GM18873 (cell line): ENCODE measurements around the gene CACNA1A.
"Not testable (repeated sequence)": the region's sequence is repeated elsewhere in the genome, so short reads cannot be mapped to it uniquely, and the experiment has no call there.

Source experiments
- ATAC-seq: cut with Tn5 transposase; IDR thresholded peaks from one replicate; pipeline ENCODE4 v1.9.1; 2021; ENCODE audit warnings: mild to moderate bottlenecking, moderate library complexity, moderate number of reproducible peaks; ENCODE audit not compliant: unreplicated experiment, low FRiP score

CACNA1A gene

GRCh38 chr19:13506471-13506820, at the start of gene CACNA1A:
Gene CACNA1A (minus strand): TSS chr19:13506479. CDS start chr19:13506224, 255 bp downstream.
- no peak for ATAC-seq

DNA sequence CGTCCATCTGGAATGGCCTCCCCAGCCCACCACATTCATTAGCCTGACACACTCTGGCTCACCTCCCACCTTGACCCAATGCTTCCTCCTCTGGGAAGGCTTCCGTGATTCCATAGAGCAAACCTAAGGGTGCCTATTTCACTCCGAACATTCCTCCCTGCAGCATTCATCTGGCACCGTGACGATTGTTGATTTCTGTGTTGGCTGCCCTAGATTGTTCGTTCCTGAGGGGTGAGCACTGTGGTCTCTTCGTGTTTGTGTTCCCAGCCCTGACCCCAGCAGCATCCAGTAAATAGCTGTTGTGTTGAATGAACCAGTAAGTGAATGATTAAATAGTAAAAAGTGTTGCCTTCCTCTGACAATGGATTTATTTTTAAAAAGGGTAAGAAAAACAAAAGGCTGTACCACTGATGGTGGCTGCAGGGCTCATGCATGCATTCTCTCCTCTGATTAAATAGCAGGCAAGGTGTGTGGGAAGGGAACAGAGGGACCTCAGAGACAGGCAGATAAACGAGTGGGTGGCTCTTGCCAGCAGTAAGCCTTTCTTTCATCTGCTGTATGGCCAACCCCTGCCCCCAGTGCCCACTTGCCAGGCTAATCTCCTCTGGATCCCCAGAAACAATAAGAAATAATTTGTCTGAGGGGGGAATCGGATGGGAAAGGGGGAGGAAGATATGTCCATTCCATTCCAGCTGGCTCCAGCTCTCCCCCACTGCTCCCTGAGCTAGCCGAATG, 48.4 kb upstream of the CACNA1A start:
- no peak for ATAC-seq

- no peak for ATAC-seq
Measured at GRCh38 chr19:13553880-13554400, 47.7 kb upstream of the CACNA1A start.

- ATAC-seq: no peak
Measured at GRCh38 chr19:13548131-13548530, 41.9 kb upstream of the CACNA1A start.

DNA sequence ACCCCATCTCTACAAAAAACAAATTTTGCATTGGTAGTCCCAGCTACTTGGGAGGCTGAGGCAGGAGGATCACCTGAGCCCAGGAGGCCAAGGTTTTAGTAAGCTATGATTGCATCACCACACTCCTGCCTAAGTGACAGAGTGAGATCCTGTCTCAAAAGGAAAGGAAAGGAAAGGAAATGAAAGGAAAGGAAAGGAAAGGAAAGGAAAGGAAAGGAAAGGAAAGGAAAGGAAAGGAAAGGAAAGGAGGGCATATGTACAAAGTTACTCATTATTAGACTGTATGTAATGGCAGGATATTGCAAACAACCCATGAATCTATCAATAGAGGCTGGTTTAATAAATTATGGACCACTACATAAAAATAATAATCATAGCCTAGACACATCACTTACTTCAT, 40.8 kb upstream of the CACNA1A start:
- ATAC-seq: no peak

DNA sequence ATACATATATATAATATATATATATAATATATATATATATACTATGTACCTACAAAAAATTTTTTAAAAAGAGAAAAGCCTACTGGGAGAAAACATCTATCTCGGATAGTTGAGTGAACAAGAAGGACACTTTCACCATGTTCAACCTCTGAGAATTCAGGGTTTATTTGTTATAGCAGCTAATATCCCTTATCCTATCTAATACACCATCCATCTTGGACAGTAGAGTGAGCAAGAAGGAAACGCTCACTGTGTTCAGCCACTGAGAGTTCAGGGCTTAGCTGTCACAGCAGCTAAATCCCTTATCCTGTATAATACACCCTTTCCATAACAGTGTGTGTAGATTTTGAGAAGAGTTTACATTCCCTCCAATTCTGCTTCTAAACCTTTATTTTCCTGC, 38.1 kb upstream of the CACNA1A start:
- no peak for ATAC-seq

DNA sequence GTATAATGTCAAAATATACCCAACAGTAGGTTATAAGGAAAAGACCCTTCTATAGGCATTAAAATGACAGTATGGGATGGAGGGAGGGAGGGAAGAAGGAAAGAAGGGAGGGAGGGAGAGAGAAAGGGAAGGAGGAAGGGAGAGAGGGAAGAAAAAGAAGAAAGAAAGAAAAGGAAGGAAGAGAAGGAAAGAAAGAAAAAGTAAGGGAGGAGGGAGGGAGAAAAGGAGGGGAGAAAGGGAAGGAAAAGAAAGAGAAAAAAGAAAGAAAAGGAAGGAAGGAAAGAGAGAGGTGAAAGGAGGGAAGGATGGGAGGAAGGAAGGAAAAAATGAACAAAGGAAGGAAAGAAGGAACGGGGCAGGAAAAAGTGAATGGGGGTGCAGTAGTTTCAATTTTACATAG, 35.3 kb upstream of the CACNA1A start:
- no peak for ATAC-seq

GRCh38 chr19:13539332-13539731, 33.1 kb upstream of the CACNA1A start:
- ATAC-seq: no peak

DNA sequence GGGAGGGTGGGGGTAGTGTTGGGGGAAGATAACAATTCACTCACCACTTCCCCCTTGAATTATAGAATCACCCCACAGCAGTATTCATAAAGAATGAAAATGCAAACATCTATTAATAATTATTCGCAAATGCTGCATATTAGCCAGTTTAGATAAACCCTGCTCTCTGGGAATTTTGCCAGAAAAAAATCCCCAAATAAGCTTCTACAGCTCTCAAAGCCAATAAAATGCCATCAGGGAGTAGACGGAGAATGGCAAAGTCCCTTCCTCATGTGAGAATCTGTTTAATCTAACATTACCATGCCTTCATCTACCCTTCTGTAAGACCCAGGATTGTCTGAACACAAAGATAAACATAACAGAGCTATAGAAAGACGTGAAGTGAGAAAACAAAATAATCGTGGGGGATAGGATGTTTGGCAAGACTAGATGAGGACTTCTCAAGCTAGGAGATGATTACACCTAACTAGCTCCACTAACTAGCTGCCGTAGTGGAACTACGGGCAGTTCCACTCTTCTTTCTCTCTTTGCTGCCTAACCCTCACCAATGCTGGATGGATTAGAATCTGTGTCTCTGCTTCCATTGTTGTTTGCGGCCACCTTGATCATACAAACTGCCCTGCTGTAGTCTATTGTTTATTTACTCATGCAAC, 32.4 kb upstream of the CACNA1A start:
- ATAC-seq: no peak

- ATAC-seq: no peak
Measured at GRCh38 chr19:13537454-13537853, 31.2 kb upstream of the CACNA1A start.

GRCh38 chr19:13530720-13531119, 24.4 kb upstream of the CACNA1A start:
- ATAC-seq: no peak

- not testable (repeated sequence) for ATAC-seq
Measured at GRCh38 chr19:13529721-13530120, 23.4 kb upstream of the CACNA1A start.

DNA sequence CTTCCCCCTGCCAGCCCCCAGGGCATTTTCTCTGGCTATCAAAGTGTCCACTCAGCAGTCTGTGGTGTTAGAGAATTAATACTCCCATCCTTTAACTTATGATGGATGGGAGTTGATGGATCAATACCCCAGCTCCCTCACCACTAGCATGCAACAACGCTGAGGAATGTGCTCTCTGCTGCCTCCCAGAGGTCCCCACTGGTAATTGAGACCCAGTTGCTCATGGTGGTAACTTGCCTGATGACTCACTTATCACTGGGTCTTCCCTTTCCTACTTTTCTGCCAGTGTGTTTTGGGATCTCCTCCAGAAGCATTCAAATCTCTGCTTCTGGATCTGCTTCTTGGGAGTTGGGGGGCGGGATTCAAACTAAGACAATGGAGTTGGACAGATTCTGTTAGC, 20.3 kb upstream of the CACNA1A start:
- ATAC-seq: no peak

- no peak for ATAC-seq
Measured at GRCh38 chr19:13521066-13521465, 14.8 kb upstream of the CACNA1A start.

GRCh38 chr19:13511947-13512346, 5.7 kb upstream of the CACNA1A start:
- ATAC-seq: no peak

GRCh38 chr19:13507053-13507611, 853 bp upstream of the CACNA1A start:
- no peak for ATAC-seq

- no peak for ATAC-seq
Measured at GRCh38 chr19:13505761-13506470, 363 bp downstream of the CACNA1A start.

DNA sequence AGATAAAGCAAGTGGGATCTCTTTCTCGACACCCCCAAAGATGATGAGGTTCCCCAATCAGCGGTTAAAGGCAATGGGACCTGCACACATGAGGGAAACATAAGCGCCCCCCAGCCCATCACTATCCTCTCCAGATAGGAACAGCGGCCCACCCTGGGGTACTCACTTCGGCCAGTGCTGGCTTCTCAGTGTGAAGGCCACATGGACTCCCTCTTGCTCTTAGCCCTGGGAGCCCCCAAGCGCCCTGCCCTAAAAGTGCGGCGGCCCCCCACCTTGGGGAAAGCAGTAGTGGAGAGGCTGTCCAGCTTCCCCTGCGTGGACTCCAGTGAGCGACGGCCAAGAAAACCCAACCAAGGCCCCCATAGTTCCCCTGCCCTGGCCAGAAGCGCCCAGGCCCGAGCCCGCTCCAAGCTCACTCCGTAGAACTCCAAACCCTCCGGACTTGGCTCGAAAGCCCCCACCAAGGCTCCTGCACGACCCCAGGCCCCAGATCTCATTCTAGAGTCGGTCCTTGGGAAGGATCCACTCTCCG, 1.0 kb downstream of the CACNA1A start:
- no peak for ATAC-seq

DNA sequence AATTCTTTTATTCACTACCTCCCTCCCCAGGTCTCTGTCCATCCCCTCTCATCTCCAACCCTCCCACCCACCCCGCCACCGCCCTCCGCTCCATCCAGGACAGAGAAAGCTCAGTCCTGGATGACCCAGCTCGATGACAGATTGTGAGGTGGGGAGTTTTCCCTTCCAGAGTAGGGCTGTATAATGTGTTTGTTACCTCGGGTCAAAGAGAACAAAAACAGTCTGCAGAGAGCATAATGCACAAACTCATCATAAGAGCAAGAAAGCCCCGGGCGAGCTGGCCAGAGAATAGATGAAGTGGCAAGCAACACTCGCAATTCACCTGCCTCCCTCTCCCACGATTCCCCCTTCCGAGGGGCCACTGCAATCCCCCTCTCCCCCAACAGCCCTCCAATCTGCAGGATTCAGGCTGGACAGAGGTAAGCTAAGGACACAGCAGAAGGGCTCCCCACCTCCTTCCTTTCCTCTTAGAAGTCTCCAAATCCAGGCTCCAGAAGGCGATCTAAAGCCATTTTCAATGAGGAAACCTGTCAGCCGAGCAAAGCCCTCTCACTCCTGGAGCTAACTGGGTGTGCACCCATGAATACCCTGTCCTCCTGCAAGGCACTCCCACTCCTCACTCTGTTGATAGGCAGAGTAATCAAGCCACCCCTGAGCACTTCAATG, 2.6 kb downstream of the CACNA1A start:
- ATAC-seq: no peak

- ATAC-seq: no peak
Measured at GRCh38 chr19:13502231-13502630, 4.0 kb downstream of the CACNA1A start.
